Sigmoid colon (tissue), 4 donors: ENCODE measurements around the gene SEMA3F.

Source experiments
- POLR2A ChIP-seq, 2 donors: fragments of 450-650 bp; IDR thresholded peaks; one replicate each; pipeline ENCODE4 v1.6.1; 2016; ENCODE audit warnings: antibody characterized with exemption in 2 of 2, mild to moderate bottlenecking in 2 of 2, moderate library complexity in 2 of 2
- POLR2AphosphoS5 ChIP-seq, 4 donors: sonication (generic); formaldehyde crosslinking; IDR thresholded peaks; one replicate each; pipeline ENCODE4 v1.6.1; 2017; ENCODE audit warnings: antibody characterized with exemption in 4 of 4
- TF ChIP-seq, protein P1 (sequence below), 4 experiments: fragments of 450-650 bp in 3 of 4; fragments of 200-600 bp in 1 of 4; IDR thresholded peaks; one replicate each; pipeline ENCODE4 v1.5.1; 2016 to 2019; ENCODE audit warnings: antibody characterized with exemption in 4 of 4, mild to moderate bottlenecking in 3 of 4, moderate library complexity in 2 of 4

DNA sequence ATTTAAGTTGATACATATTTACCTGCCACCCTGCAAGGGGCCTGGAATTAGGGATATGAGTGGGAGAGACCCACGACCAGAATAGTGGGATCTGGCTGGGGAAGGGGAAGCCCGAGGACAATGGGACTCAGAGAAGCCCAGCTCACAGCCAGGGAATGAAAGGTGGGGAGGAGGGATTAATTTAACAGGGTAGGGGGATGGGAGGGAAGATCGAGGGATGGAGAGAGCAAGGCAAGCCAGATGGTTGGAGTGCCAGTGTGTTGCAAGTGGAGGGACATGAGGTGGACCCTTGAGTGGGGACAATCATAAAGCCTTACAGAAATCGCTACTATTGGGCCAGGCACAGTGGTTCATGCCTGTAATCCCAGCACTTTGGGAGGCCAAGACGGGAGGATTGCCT, 76.5 kb downstream of the SEMA3F start:
- TF ChIP-seq POLR2A (IDR thresholded peaks at IDR 0.05) (no peak), POLR2AphosphoS5 (IDR thresholded peaks at IDR 0.05) (no peak)
- TF ChIP-seq, protein P1, sequence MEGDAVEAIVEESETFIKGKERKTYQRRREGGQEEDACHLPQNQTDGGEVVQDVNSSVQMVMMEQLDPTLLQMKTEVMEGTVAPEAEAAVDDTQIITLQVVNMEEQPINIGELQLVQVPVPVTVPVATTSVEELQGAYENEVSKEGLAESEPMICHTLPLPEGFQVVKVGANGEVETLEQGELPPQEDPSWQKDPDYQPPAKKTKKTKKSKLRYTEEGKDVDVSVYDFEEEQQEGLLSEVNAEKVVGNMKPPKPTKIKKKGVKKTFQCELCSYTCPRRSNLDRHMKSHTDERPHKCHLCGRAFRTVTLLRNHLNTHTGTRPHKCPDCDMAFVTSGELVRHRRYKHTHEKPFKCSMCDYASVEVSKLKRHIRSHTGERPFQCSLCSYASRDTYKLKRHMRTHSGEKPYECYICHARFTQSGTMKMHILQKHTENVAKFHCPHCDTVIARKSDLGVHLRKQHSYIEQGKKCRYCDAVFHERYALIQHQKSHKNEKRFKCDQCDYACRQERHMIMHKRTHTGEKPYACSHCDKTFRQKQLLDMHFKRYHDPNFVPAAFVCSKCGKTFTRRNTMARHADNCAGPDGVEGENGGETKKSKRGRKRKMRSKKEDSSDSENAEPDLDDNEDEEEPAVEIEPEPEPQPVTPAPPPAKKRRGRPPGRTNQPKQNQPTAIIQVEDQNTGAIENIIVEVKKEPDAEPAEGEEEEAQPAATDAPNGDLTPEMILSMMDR (IDR thresholded peaks at IDR 0.05), result no peak
